GM06990 (cell line): ENCODE measurements around the gene DPH2.

Source experiments
- DNase-seq: peaks from one replicate; pipeline ENCODE4 v3.0.0-alpha.2; 2011; ENCODE audit not compliant: insufficient read length; ENCODE audit errors: extremely low read depth
- H3K27me3 ChIP-seq: replicated peaks from 2 replicates; pipeline ENCODE4 v1.6.0; 2011; ENCODE audit warnings: low read length; ENCODE audit not compliant: control insufficient read depth, insufficient read depth
- H3K36me3 ChIP-seq: 2 replicates; pipeline ENCODE4 v1.5.1; 2011; ENCODE audit warnings: low read length; ENCODE audit not compliant: control insufficient read depth, insufficient read depth
- H3K4me3 ChIP-seq: replicated peaks from 2 replicates; pipeline ENCODE4 v1.5.1; 2011; ENCODE audit warnings: low read depth, mild to moderate bottlenecking, control low read depth, low read length
- TF ChIP-seq, protein P1 (sequence below): IDR thresholded peaks from 2 replicates; pipeline ENCODE4 v1.5.1; 2011; ENCODE audit warnings: low read length, control low read depth, mild to moderate bottlenecking, inconsistent platforms; ENCODE audit not compliant: insufficient read depth, poor library complexity, severe bottlenecking

The DPH2 gene

DNA sequence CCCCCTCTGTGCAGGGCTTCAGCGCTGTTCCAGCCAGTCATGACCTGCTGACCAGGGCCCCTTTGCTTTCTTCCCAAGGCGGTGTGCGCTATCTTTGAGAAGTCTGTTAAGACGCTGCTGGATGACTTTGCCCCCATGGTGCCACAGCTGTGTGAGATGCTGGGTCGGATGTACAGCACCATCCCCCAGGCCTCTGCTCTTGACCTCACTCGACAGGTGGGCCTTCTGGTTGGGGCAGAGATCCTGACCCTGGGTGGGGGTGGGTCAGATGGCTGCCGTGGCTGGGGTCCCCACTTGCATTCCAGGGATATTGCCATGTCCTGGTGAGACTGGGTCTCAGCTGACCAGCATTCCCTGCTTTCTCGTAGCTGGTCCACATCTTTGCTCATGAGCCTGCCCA lies 9.0 kb upstream of the DPH2 start:
- TF ChIP-seq, protein P1, sequence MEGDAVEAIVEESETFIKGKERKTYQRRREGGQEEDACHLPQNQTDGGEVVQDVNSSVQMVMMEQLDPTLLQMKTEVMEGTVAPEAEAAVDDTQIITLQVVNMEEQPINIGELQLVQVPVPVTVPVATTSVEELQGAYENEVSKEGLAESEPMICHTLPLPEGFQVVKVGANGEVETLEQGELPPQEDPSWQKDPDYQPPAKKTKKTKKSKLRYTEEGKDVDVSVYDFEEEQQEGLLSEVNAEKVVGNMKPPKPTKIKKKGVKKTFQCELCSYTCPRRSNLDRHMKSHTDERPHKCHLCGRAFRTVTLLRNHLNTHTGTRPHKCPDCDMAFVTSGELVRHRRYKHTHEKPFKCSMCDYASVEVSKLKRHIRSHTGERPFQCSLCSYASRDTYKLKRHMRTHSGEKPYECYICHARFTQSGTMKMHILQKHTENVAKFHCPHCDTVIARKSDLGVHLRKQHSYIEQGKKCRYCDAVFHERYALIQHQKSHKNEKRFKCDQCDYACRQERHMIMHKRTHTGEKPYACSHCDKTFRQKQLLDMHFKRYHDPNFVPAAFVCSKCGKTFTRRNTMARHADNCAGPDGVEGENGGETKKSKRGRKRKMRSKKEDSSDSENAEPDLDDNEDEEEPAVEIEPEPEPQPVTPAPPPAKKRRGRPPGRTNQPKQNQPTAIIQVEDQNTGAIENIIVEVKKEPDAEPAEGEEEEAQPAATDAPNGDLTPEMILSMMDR, result no peak
- H3K4me3 ChIP-seq, result no peak overlapping the region
- no peaks in the 10 kb centered on the region for H3K27me3 ChIP-seq
- peaks cover 17% of the 10 kb centered on the region for H3K36me3 ChIP-seq
- no peak for DNase-seq

DNA sequence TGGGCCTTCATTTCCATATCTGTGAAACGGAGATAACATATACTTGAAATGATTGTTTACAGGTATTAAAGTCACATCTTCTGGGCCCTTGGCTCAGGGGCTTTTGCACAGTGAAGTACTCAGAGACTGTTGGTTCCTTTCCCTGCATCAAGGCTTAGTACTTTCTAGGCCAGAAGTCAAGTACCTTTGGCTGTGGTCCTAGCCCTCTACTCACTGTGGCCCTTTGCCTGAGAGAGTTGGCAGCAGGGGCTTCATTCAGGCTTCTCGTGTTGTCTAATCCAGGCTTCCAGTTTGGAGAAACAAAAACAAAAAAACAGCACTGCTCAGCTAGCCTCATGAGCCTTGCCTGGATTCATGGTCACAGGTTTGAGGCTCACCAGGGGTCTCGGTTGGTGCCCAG lies 8.1 kb upstream of the DPH2 start:
- Histone ChIP-seq H3K27me3 (no peaks in the 10 kb centered on the region), H3K4me3 (no peak overlapping the region), H3K36me3 (peaks cover 18% of the 10 kb centered on the region)
- no peak for DNase-seq
- TF ChIP-seq, protein P1, result no peak

DNA sequence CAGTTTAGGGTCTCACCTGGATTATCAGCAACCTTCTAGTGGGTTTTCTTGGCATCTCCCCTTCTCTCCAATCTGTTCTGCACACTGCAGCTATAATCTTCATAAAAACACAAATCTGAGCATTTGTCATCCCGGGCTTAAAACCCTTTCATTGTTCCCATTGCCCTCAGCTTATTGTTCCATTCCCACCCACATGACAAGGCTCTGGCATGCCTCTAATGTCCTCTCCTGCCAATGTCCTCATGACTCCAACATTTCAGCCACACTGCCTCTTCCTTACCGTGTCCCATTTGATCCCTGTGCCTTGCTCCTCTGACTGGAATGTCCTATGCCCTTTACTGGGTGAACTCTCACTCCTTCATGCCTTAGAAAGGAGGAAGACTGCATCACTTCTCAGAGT lies 7.5 kb upstream of the DPH2 start:
- no peak for DNase-seq
- no peak overlapping the region for H3K4me3 ChIP-seq
- TF ChIP-seq, protein P1, result no peak
- H3K27me3 ChIP-seq, result no peaks in the 10 kb centered on the region
- H3K36me3 ChIP-seq, result peaks cover 20% of the 10 kb centered on the region

DNA sequence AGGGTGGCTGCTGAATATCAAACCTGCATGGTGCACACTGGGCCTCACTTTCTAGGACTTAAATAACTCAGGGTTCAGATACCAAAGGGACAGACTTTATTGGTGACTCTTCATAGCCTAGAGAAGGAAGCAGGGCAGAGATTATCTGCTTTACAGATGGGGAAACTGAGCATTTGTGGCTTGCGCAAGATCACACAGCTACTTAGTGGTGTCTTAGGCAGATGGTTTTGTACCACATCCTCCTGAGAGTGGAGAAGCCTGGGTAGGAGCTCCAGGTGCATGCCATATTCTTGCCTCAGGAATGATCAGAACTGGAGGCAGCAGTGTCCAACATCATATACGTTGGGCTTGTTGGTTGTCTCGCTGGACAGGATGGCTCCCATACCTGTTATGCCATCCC lies 6.8 kb upstream of the DPH2 start:
- H3K27me3 ChIP-seq, result no peaks in the 10 kb centered on the region
- TF ChIP-seq, protein P1, result no peak
- no peak overlapping the region for H3K4me3 ChIP-seq
- DNase-seq, result no peak
- peaks cover 20% of the 10 kb centered on the region for H3K36me3 ChIP-seq

DNA sequence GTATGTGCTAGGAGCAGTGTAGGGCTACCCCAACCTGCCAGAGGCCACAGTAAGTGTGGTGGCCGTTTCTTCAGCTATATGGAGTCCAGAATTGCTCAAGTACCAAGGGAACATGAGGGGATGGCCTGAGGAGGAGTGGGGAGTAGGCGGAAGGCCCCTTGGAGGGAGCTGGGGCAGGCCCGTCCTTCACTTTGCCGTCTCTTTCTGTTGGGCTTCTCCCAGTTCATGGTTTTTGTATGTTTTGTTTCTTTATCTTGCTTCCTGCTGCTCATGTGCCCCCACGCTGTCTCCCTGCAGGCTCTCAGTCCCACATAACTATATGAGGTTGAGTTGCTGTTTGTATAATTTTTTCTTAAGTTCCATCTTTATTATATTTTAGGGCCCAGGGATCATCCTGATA lies 5.9 kb upstream of the DPH2 start:
- TF ChIP-seq, protein P1, result no peak
- Histone ChIP-seq H3K36me3 (peaks cover 20% of the 10 kb centered on the region), H3K27me3 (no peaks in the 10 kb centered on the region), H3K4me3 (no peak overlapping the region)
- no peak for DNase-seq

DNA sequence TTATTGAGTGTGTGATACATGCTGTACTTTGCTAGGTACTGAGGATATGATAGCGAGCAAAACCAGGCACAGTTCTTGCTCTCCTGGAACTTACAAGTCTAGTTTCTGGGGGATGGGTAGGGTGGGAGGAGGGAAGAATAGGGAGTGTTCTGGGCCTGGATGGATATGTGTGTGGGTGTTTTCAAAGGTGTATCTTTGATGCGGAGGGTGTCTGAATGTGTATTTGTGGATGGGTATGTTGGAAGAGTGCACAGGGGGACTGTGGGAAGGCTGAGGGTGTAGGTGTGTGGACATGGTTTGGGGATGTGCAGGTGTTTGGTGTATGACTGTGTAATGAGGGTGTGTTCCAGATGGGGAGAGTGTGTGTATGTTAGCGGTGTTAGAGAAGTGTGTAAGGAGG lies 4.5 kb upstream of the DPH2 start:
- Histone ChIP-seq H3K27me3 (no peaks in the 10 kb centered on the region), H3K36me3 (peaks cover 20% of the 10 kb centered on the region), H3K4me3 (no peak overlapping the region)
- TF ChIP-seq, protein P1, result no peak
- no peak for DNase-seq
